Gastrocnemius medialis (tissue), 4 donors: ENCODE measurements around the gene PRSS53.

Source experiments
- POLR2A ChIP-seq, 2 donors: fragments of 450-650 bp; IDR thresholded peaks; one replicate each; pipeline ENCODE4 v1.6.1; 2017; ENCODE audit warnings: antibody characterized with exemption in 2 of 2, mild to moderate bottlenecking in 2 of 2, moderate library complexity in 2 of 2
- TF ChIP-seq, protein P1 (sequence below), 5 experiments: fragments of 450-650 bp in 3 of 5; fragments of 200-600 bp in 2 of 5; sonication (generic) in 2 of 5; IDR thresholded peaks in 4 of 5; conservative IDR thresholded peaks in 1 of 5; 1 replicate in 4 of 5; 2 replicates in 1 of 5; pipeline ENCODE4 v1.5.1; 2016 to 2019; ENCODE audit warnings: antibody characterized with exemption in 5 of 5, mild to moderate bottlenecking in 3 of 5, moderate library complexity in 3 of 5

DNA sequence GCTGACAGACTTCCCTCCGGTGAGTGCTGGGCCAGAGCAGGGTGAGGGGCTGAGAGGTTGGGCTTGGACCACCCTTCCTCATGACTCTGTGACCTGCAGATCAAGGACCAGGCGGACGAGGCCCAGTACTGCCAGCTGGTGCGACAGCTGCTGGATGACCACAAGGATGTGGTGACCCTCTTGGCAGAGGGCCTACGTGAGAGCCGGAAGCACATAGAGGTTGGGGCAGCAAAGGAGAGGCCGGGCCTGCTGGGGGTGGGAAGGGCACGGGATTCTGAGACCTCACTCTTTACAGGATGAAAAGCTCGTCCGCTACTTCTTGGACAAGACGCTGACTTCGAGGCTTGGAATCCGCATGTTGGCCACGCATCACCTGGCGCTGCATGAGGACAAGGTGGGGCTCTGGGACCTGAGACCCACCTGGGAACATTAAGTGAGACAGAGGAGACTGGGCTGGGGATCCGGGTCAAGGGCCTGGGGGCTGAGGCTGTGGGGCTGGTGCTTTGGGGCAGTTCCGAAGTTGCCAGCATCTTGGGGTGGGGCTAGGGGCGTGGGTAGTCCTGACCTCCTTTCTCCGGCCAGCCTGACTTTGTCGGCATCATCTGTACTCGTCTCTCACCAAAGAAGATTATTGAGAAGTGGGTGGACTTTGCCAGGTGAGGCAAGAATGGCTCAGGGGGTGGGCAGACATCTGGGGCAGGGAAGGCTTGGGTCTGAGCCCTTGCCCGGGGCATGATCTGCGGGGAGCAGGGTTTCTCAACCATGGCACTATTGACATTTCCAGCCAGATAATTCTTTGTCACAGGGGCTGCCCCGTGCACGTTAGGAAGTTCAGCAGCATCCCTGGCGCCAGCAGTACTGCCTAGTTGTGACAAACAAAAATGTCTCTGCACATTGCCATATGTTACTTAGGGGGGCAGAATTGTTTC lies 21.6 kb upstream of the PRSS53 start:
- TF ChIP-seq, protein P1, sequence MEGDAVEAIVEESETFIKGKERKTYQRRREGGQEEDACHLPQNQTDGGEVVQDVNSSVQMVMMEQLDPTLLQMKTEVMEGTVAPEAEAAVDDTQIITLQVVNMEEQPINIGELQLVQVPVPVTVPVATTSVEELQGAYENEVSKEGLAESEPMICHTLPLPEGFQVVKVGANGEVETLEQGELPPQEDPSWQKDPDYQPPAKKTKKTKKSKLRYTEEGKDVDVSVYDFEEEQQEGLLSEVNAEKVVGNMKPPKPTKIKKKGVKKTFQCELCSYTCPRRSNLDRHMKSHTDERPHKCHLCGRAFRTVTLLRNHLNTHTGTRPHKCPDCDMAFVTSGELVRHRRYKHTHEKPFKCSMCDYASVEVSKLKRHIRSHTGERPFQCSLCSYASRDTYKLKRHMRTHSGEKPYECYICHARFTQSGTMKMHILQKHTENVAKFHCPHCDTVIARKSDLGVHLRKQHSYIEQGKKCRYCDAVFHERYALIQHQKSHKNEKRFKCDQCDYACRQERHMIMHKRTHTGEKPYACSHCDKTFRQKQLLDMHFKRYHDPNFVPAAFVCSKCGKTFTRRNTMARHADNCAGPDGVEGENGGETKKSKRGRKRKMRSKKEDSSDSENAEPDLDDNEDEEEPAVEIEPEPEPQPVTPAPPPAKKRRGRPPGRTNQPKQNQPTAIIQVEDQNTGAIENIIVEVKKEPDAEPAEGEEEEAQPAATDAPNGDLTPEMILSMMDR (IDR thresholded peaks at IDR 0.05 in 4 of 5, conservative IDR thresholded peaks at IDR 0.05 in 1 of 5) = no peak
- TF ChIP-seq POLR2A (IDR thresholded peaks at IDR 0.05) = no peak
